Measurements from ENCODE around the gene TTC36. TPM values are rescaled to one million over a fixed set of nuclear protein-coding genes. Genes with fewer than 3 reads are reported as not detected.

TTC36 gene
- total and polyA plus RNA-seq, 2 experiments from 2014 or later, result 0.58 to 1.1 TPM

- no peak overlapping the region for H3K4me2 ChIP-seq (ENCODE audit: unreplicated experiment)
- no peak overlapping the region for H3K9ac ChIP-seq
- peak; percentile 84 for DNase-seq
- WGBS, 2 experiments (ENCODE audit: low coverage in 1 of 2, low lambda C conversion rate in 2 of 2, missing lambda C conversion rate in 2 of 2), result 23 to 25% methylated on average over 7 of the region's 7 CpGs
- no peak for TF ChIP-seq EZH2phosphoT487 (IDR thresholded peaks at IDR 0.05; ENCODE audit: insufficient read depth, low read depth)
- TF ChIP-seq EZH2 (IDR thresholded peaks at IDR 0.05; ENCODE audit: insufficient read depth, poor library complexity, severe bottlenecking), result no peak
- no peaks in the 10 kb centered on the region for H3K9me2 ChIP-seq (ENCODE audit: insufficient read depth)
- H2AFZ ChIP-seq, result no peak overlapping the region
- H3K4me3 ChIP-seq, result no peak overlapping the region
- H3K9me3 ChIP-seq (ENCODE audit: low read depth), result no peaks in the 10 kb centered on the region
- H3K27me3 ChIP-seq (replicated peaks; ENCODE audit: insufficient read depth), result no peaks in the 10 kb centered on the region
- H3K4me1 ChIP-seq (ENCODE audit: insufficient read depth), result no peaks in the 10 kb centered on the region
- in situ Hi-C loops (cut with MboI), result no loop called here
- H3K27ac ChIP-seq, result no peak overlapping the region
- H3F3A ChIP-seq (ENCODE audit: insufficient read depth), result peaks cover 34% of the 10 kb centered on the region
- H3K36me3 ChIP-seq (ENCODE audit: low read depth), result peaks cover 85% of the 10 kb centered on the region
- H4K20me1 ChIP-seq (ENCODE audit: insufficient read depth), result no peaks in the 10 kb centered on the region
- no peaks in the 10 kb centered on the region for H3K79me2 ChIP-seq (ENCODE audit: insufficient read depth)
Observed at GRCh38 chr11:118488480-118489109, 38.7 kb upstream of the TTC36 start.

GRCh38 chr11:118491041-118491440, 36.2 kb upstream of the TTC36 start:
- Histone ChIP-seq H3K9me2 (ENCODE audit: insufficient read depth) (no peaks in the 10 kb centered on the region), H3K4me2 (ENCODE audit: unreplicated experiment) (no peak overlapping the region), H3K36me3 (ENCODE audit: low read depth) (peaks cover 77% of the 10 kb centered on the region), H3K9ac (no peak overlapping the region), H3K4me1 (ENCODE audit: insufficient read depth) (no peaks in the 10 kb centered on the region), H3F3A (ENCODE audit: insufficient read depth) (peaks cover 16% of the 10 kb centered on the region; the same call in 1 of the 2 replicates), H3K79me2 (ENCODE audit: insufficient read depth) (no peaks in the 10 kb centered on the region), H3K9me3 (ENCODE audit: low read depth) (no peaks in the 10 kb centered on the region), H3K27ac (no peak overlapping the region), H3K4me3 (no peak overlapping the region), H3K27me3 (replicated peaks; ENCODE audit: insufficient read depth) (no peaks in the 10 kb centered on the region), H2AFZ (no peak overlapping the region), H4K20me1 (ENCODE audit: insufficient read depth) (no peaks in the 10 kb centered on the region)
- 79 to 81% methylated on average over 4 of the region's 4 CpGs for WGBS, 2 experiments (ENCODE audit: low coverage in 1 of 2, low lambda C conversion rate in 2 of 2, missing lambda C conversion rate in 2 of 2)
- peak; percentile 2 for DNase-seq
- TF ChIP-seq EZH2 (IDR thresholded peaks at IDR 0.05; ENCODE audit: insufficient read depth, poor library complexity, severe bottlenecking) (no peak), EZH2phosphoT487 (IDR thresholded peaks at IDR 0.05; ENCODE audit: insufficient read depth, low read depth) (no peak)
- in situ Hi-C loops (cut with MboI), result no loop called here

- peak; percentile 30 for DNase-seq
- peaks cover 80% of the 10 kb centered on the region for H3K36me3 ChIP-seq (ENCODE audit: low read depth)
- WGBS, 2 experiments (ENCODE audit: low coverage in 1 of 2, low lambda C conversion rate in 2 of 2, missing lambda C conversion rate in 2 of 2), result 64 to 69% methylated on average over 4 of the region's 4 CpGs
- H3K4me3 ChIP-seq, result no peak overlapping the region
- H3K79me2 ChIP-seq (ENCODE audit: insufficient read depth), result no peaks in the 10 kb centered on the region
- H4K20me1 ChIP-seq (ENCODE audit: insufficient read depth), result no peaks in the 10 kb centered on the region
- H3K27me3 ChIP-seq (replicated peaks; ENCODE audit: insufficient read depth), result no peaks in the 10 kb centered on the region
- H2AFZ ChIP-seq, result no peak overlapping the region
- no peaks in the 10 kb centered on the region for H3F3A ChIP-seq (ENCODE audit: insufficient read depth)
- in situ Hi-C loops (cut with MboI), result no loop called here
- no peak for TF ChIP-seq EZH2 (IDR thresholded peaks at IDR 0.05; ENCODE audit: insufficient read depth, poor library complexity, severe bottlenecking)
- H3K9ac ChIP-seq, result no peak overlapping the region
- H3K27ac ChIP-seq, result no peak overlapping the region
- H3K9me2 ChIP-seq (ENCODE audit: insufficient read depth), result no peaks in the 10 kb centered on the region
- no peaks in the 10 kb centered on the region for H3K4me1 ChIP-seq (ENCODE audit: insufficient read depth)
- H3K9me3 ChIP-seq (ENCODE audit: low read depth), result no peaks in the 10 kb centered on the region
- H3K4me2 ChIP-seq (ENCODE audit: unreplicated experiment), result no peak overlapping the region
Observed at GRCh38 chr11:118497831-118498230, 29.4 kb upstream of the TTC36 start.

- 0 out of 2 replicates have a peak, but pooled peaks cover 5% of the 10 kb centered on the region for H3K79me2 ChIP-seq (ENCODE audit: insufficient read depth)
- no peak overlapping the region for H3K27ac ChIP-seq
- H4K20me1 ChIP-seq (ENCODE audit: insufficient read depth), result no peaks in the 10 kb centered on the region
- H3K4me3 ChIP-seq, result no peak overlapping the region
- H3K27me3 ChIP-seq (replicated peaks; ENCODE audit: insufficient read depth), result no peaks in the 10 kb centered on the region
- H3K36me3 ChIP-seq (ENCODE audit: low read depth), result peaks cover 94% of the 10 kb centered on the region
- H2AFZ ChIP-seq, result no peak overlapping the region
- DNase-seq, result no peak
- TF ChIP-seq EZH2 (IDR thresholded peaks at IDR 0.05; ENCODE audit: insufficient read depth, poor library complexity, severe bottlenecking) (no peak), EZH2phosphoT487 (IDR thresholded peaks at IDR 0.05; ENCODE audit: insufficient read depth, low read depth) (no peak)
- no peak overlapping the region for H3K9ac ChIP-seq
- H3F3A ChIP-seq (ENCODE audit: insufficient read depth), result no peaks in the 10 kb centered on the region
- in situ Hi-C loops (cut with MboI), result no loop called here
- no peak overlapping the region for H3K4me2 ChIP-seq (ENCODE audit: unreplicated experiment)
- H3K9me3 ChIP-seq (ENCODE audit: low read depth), result no peaks in the 10 kb centered on the region
- no peaks in the 10 kb centered on the region for H3K9me2 ChIP-seq (ENCODE audit: insufficient read depth)
- 98% methylated on average over 3 of the region's 3 CpGs for WGBS, 2 experiments (ENCODE audit: low coverage in 1 of 2, low lambda C conversion rate in 2 of 2, missing lambda C conversion rate in 2 of 2)
- no peaks in the 10 kb centered on the region for H3K4me1 ChIP-seq (ENCODE audit: insufficient read depth)
Observed at GRCh38 chr11:118503216-118503615, 24.1 kb upstream of the TTC36 start.
